Transverse colon (tissue), 4 donors: ENCODE data around the gene KCNH1. TPM values are rescaled to one million over a fixed set of nuclear protein-coding genes. Genes with fewer than 3 reads are reported as not detected.

Source experiments
- DNase-seq: peaks from one replicate; pipeline ENCODE4 v3.0.0-alpha.2; 2019
- H3K27ac ChIP-seq, 4 donors: fragments of 200-600 bp; sonication (generic); 2 replicates each; pipeline ENCODE4 v1.5.1; 2016 to 2018; ENCODE audit warnings: inconsistent platforms in 4 of 4
- H3K27me3 ChIP-seq: fragments of 200-600 bp; sonication (generic); 2 replicates; pipeline ENCODE4 v1.5.1; 2017; ENCODE audit warnings: inconsistent platforms
- H3K36me3 ChIP-seq, 4 donors: fragments of 200-600 bp; sonication (generic); 2 replicates each; pipeline ENCODE4 v1.5.1; 2017 to 2019; ENCODE audit warnings: inconsistent platforms in 4 of 4
- H3K4me1 ChIP-seq, 4 donors: fragments of 200-600 bp; sonication (generic); 2 replicates each; pipeline ENCODE4 v1.5.1; 2017 to 2020; ENCODE audit warnings: inconsistent platforms in 4 of 4
- H3K4me3 ChIP-seq, 4 donors: fragments of 200-600 bp; sonication (generic); 1 replicate in 1 of 4; 2 replicates in 3 of 4; pipeline versions ENCODE4 v1.5.1 to v1.6.1; 2017 to 2019; ENCODE audit warnings: inconsistent platforms in 4 of 4
- H3K9me3 ChIP-seq, 2 donors: fragments of 200-600 bp; sonication (generic); 2 replicates each; pipeline ENCODE4 v1.5.1; 2017 to 2019; ENCODE audit warnings: inconsistent platforms in 2 of 2
- EP300 ChIP-seq: sonication (generic); formaldehyde crosslinking; IDR thresholded peaks from one replicate; pipeline ENCODE4 v1.6.1; 2017; ENCODE audit warnings: antibody characterized with exemption, low read depth
- POLR2A ChIP-seq: fragments of 450-650 bp; IDR thresholded peaks from one replicate; pipeline ENCODE4 v1.6.1; 2016; ENCODE audit warnings: antibody characterized with exemption, mild to moderate bottlenecking, moderate library complexity
- POLR2AphosphoS5 ChIP-seq, 3 donors: sonication (generic); formaldehyde crosslinking; IDR thresholded peaks; one replicate each; pipeline ENCODE4 v1.6.1; 2016; ENCODE audit warnings: antibody characterized with exemption in 3 of 3
- WGBS, 2 donors: methylation state at CpG; one replicate each; pipeline ENCODE4 v1.1.5; 2018; ENCODE audit warnings: low coverage in 1 of 2; 5-methylcytosine and 5-hydroxymethylcytosine counted together
- in situ Hi-C, 4 donors: fragments of 200-750 bp; cut with MboI; loops; one replicate each; pipeline versions ENCODE4 v1.15.0 to v1.15.1; 2017; ENCODE audit warnings: low sequenced_read_pairs in 3 of 4, low pct_ligation_motif_present in 1 of 4, low pct_unique_long_range_greater_than_20kb in 1 of 4
- intact Hi-C: fragments of 100-400 bp; cut with DNase I; formaldehyde crosslinking; loops from one replicate; pipeline ENCODE4 v1.15.1; 2023; ENCODE audit warnings: low total_unique reads
- total RNA-seq, 4 donors: library from RNA; depleted of rRNA; stranded (reverse); fragments of >200 nt; gene quantifications; one replicate each; pipeline ENCODE4 v1.1.0, GENCODE V29; 2016
- TF ChIP-seq, protein P1 (sequence below), 5 experiments: fragments of 200-600 bp in 3 of 5; fragments of 450-650 bp in 2 of 5; sonication (generic) in 3 of 5; IDR thresholded peaks; 1 replicate in 2 of 5; 2 replicates in 3 of 5; pipeline ENCODE4 v1.5.1; 2016 to 2017; ENCODE audit warnings: antibody characterized with exemption in 5 of 5, inconsistent platforms in 3 of 5, mild to moderate bottlenecking in 2 of 5, moderate library complexity in 1 of 5

Gene KCNH1
- total RNA-seq, 4 donors from 2014 or later, result 0.55 to 9.4 (median 2.2) TPM

DNA sequence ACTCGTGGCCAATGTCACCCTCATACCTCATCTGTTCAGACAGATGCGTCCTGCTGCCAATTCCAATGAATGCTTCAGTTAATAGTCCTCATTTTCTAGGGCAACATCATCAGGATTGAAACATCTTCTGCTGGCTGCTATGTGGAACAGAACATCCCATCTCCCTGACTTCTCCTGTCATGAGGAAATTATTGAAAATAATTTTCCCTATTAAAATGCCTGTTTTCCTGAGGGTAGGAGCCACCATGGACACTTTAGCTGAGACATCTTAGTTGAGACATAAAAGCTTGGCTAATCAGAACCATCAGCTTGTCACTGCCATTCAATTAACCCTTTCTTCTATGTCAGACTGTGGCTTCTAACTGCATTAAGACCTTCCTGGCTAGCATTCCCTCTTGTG is 409.2 kb downstream of the KCNH1 start:
- H3K36me3 ChIP-seq, result no peaks in the 10 kb centered on the region
- no peak for TF ChIP-seq POLR2AphosphoS5 (IDR thresholded peaks at IDR 0.05)
- TF ChIP-seq, protein P1, sequence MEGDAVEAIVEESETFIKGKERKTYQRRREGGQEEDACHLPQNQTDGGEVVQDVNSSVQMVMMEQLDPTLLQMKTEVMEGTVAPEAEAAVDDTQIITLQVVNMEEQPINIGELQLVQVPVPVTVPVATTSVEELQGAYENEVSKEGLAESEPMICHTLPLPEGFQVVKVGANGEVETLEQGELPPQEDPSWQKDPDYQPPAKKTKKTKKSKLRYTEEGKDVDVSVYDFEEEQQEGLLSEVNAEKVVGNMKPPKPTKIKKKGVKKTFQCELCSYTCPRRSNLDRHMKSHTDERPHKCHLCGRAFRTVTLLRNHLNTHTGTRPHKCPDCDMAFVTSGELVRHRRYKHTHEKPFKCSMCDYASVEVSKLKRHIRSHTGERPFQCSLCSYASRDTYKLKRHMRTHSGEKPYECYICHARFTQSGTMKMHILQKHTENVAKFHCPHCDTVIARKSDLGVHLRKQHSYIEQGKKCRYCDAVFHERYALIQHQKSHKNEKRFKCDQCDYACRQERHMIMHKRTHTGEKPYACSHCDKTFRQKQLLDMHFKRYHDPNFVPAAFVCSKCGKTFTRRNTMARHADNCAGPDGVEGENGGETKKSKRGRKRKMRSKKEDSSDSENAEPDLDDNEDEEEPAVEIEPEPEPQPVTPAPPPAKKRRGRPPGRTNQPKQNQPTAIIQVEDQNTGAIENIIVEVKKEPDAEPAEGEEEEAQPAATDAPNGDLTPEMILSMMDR (IDR thresholded peaks at IDR 0.05), result no peak
- no peak for DNase-seq
- H3K4me3 ChIP-seq, result no peak overlapping the region
- H3K9me3 ChIP-seq, result no peaks in the 10 kb centered on the region
- no peaks in the 10 kb centered on the region for H3K4me1 ChIP-seq
- H3K27ac ChIP-seq, result no peak overlapping the region
- intact Hi-C loops, result loop anchor here (2.0 kb wide), 1 partner anchor 28 kb away; no protein-coding TSS in a partner anchor
- WGBS, 2 donors, result 73 to 91% methylated on average over 2 of the region's 2 CpGs
- in situ Hi-C loops, result no loop called here
- no peaks in the 10 kb centered on the region for H3K27me3 ChIP-seq

DNA sequence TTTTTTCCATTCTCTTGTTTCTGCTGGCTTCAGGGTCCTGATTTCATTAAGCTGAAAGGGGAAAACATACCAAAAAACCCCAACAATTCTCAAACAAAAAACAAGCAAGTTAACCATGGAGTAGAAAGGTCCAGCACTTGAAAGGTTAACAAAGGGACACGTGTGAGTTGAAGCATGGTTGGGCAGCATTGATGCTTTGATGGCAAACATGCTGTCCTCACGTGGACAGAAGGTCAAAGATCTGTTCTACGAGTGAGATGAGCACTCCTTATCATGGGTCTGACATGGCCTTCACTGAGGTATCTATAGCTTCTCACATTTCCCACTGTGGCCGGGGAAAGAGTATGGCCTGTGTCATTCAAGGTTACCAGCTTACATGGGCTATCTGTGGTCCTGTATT is 410.3 kb downstream of the KCNH1 start:
- in situ Hi-C loops, result no loop called here
- Histone ChIP-seq H3K36me3 (no peaks in the 10 kb centered on the region), H3K27ac (no peak overlapping the region), H3K9me3 (no peaks in the 10 kb centered on the region), H3K4me3 (no peak overlapping the region), H3K4me1 (no peaks in the 10 kb centered on the region), H3K27me3 (no peaks in the 10 kb centered on the region)
- intact Hi-C loops, result loop anchor here (2.0 kb wide), 1 partner anchor 27 kb away; no protein-coding TSS in a partner anchor
- DNase-seq, result no peak
- 36 to 39% methylated on average over 4 of the region's 4 CpGs for WGBS, 2 donors
- no peak for TF ChIP-seq POLR2A
- TF ChIP-seq POLR2AphosphoS5 (IDR thresholded peaks at IDR 0.05), result no peak
- TF ChIP-seq EP300, result no peak
- TF ChIP-seq, protein P1 (IDR thresholded peaks at IDR 0.05), result no peak

DNA sequence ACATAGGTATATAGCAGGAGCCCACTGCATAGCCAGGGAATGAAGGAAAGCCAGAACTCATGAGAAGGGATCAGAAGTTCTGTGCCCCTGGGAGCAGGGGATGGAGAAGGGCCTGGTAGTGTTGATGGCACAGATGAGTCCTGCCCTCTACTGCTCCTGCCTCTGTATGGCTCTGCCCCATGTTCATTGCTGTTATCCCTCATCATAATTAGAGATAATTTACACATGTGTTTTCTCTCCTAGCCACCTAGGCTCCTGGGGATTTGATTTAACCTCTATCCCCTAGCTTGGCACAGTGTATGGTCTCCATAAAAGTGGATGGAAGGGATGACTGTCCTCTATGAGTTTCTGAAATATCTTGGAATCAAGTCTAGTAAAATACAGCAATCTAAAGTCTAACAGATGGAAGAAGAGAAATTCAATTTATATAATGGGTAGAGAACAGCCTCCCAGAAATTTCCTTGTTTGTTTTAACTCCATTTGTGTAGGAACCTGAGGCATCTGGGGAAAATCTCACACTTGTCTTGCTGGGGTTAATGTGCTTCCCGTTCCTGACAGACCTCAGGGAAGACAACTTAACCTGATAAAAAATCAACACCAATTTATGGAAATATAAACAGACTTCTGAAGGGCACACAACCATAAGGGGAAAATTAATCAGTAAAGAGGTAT is 411.4 kb downstream of the KCNH1 start:
- no peaks in the 10 kb centered on the region for H3K9me3 ChIP-seq
- in situ Hi-C loops (no loop called here), intact Hi-C loops (no loop called here)
- TF ChIP-seq EP300 (no peak), POLR2AphosphoS5 (IDR thresholded peaks at IDR 0.05) (no peak)
- no peaks in the 10 kb centered on the region for H3K4me1 ChIP-seq
- 29% methylated on average over 1 of the region's 1 CpG; no CpG with 5 or more reads in 1 of the 2 donors for WGBS, 2 donors
- no peak overlapping the region for H3K4me3 ChIP-seq
- no peak overlapping the region for H3K27ac ChIP-seq
- DNase-seq, result no peak
- H3K36me3 ChIP-seq, result no peaks in the 10 kb centered on the region
- no peaks in the 10 kb centered on the region for H3K27me3 ChIP-seq

DNA sequence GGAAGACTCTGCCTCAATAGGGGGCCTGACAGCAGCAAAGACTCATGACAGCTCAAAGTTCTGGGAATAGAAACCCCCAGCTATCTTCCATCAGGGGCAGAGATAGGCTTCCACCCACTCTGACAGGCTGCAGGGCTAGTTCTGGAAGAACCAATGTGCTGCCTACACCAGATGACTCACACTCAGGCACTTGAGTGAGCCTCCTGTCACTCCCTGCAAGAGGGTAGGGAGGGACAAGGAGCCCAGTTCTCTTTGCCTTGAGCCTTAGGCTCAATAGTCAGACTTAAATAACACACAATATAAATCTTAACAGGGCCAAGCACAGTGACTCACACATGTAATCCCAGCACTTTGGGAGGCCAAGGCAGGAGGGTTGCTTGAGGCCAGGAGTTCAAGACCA is 418.9 kb downstream of the KCNH1 start:
- H3K9me3 ChIP-seq, result no peaks in the 10 kb centered on the region
- TF ChIP-seq POLR2AphosphoS5 (IDR thresholded peaks at IDR 0.05), result no peak
- TF ChIP-seq EP300, result no peak
- no peak for TF ChIP-seq POLR2A
- TF ChIP-seq, protein P1 (IDR thresholded peaks at IDR 0.05), result no peak
- H3K4me3 ChIP-seq, result no peak overlapping the region
- in situ Hi-C loops (no loop called here), intact Hi-C loops (no loop called here)
- no peaks in the 10 kb centered on the region for H3K27me3 ChIP-seq
- H3K27ac ChIP-seq, result no peak overlapping the region
- H3K4me1 ChIP-seq, result no peaks in the 10 kb centered on the region
- H3K36me3 ChIP-seq, result no peaks in the 10 kb centered on the region
- DNase-seq, result no peak
